Naive B cell (primary cell): ENCODE data around the gene GRAMD1B. TPM values are rescaled to one million over a fixed set of nuclear protein-coding genes. Genes with fewer than 3 reads are reported as not detected.
A peak's percentile ranks its signal among the peaks of the same experiment; 100 is the strongest.
"Not testable (repeated sequence)": the region's sequence is repeated elsewhere in the genome, so short reads cannot be mapped to it uniquely, and the experiment has no call there.

Source experiments
- ATAC-seq, 2 donors: fragments of 150-1000 bp; cut with Tn5 transposase; 2 replicates each; pipeline ENCODE4 v1.10.0; 2021; ENCODE audit warnings: low read depth in 2 of 2, mild to moderate bottlenecking in 2 of 2, moderate library complexity in 2 of 2
- DNase-seq: peaks from one replicate; pipeline ENCODE4 v3.0.0; 2022
- H3K27ac Mint-ChIP-seq, 6 donors: one replicate each; pipeline ENCODE4 v1.8.0; 2020 to 2022; ENCODE audit warnings: mild to moderate bottlenecking in 6 of 6, mixed read lengths in 6 of 6, moderate library complexity in 5 of 6, inconsistent platforms in 2 of 6
- H3K27me3 Mint-ChIP-seq, 3 donors: one replicate each; pipeline ENCODE4 v1.8.0; 2021 to 2022; ENCODE audit warnings: mixed read lengths in 3 of 3, mild to moderate bottlenecking in 1 of 3
- H3K36me3 Mint-ChIP-seq, 2 donors: one replicate each; pipeline ENCODE4 v1.8.0; 2020 to 2022; ENCODE audit warnings: mixed read lengths in 2 of 2, inconsistent platforms in 1 of 2, mild to moderate bottlenecking in 1 of 2
- H3K4me1 Mint-ChIP-seq, 3 donors: one replicate each; pipeline ENCODE4 v1.8.0; 2020 to 2022; ENCODE audit warnings: mixed read lengths in 3 of 3, inconsistent platforms in 1 of 3, mild to moderate bottlenecking in 1 of 3, moderate library complexity in 1 of 3
- H3K4me3 Mint-ChIP-seq, 8 donors: one replicate each; pipeline ENCODE4 v1.8.0; 2020 to 2022; ENCODE audit warnings: mild to moderate bottlenecking in 8 of 8, mixed read lengths in 8 of 8, moderate library complexity in 8 of 8, inconsistent platforms in 2 of 8
- H3K9me3 Mint-ChIP-seq, 7 donors: one replicate each; pipeline ENCODE4 v1.8.0; 2020 to 2022; ENCODE audit warnings: mixed read lengths in 7 of 7, mild to moderate bottlenecking in 5 of 7, inconsistent platforms in 2 of 7, moderate library complexity in 1 of 7
- polyA plus RNA-seq, 6 donors: library from polyadenylated mRNA; unstranded; fragments of 300-500 nt; fragmentation: Illumina TruSeq; gene quantifications; one replicate each; pipeline ENCODE4 v1.2.3, GENCODE V29; 2021; ENCODE audit warnings: low read depth in 6 of 6

GRAMD1B gene
- polyA plus RNA-seq, 6 donors from 2014 or later, result 0.84 TPM; not detected in 5

DNA sequence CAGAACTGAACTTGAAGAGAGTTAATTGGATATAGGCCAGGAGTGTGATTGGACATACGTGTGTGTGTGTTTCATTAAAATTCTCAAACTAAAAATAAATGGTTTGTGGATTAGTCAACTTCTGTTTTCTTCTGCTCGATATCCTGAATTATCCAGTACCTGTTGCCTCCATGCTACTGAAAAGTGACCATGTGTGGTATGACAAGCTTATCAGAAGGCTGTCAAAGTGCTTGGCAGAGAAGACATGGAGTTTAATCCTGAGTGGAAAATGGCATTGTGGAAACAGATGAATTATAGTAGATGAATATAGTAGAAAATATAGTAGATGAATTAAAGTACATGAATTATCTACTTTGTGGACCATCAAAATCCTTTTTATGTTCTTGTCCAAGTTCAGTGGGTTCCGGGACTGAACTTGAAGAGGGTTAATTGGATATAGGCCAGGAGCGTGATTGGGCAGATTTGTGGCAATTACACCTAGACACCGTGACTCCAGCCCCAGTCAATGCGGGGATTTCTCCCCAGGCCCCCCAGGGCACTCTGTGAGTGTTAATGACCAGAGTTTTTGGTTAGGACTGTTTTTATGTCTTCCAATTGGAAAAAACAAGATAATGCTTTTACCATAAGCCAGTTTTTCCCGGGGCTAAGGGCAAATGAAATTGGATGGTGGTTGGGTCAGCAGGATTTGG, 30.1 kb downstream of the GRAMD1B start:
- H3K9me3 Mint-ChIP-seq, result no peaks in the 10 kb centered on the region

DNA sequence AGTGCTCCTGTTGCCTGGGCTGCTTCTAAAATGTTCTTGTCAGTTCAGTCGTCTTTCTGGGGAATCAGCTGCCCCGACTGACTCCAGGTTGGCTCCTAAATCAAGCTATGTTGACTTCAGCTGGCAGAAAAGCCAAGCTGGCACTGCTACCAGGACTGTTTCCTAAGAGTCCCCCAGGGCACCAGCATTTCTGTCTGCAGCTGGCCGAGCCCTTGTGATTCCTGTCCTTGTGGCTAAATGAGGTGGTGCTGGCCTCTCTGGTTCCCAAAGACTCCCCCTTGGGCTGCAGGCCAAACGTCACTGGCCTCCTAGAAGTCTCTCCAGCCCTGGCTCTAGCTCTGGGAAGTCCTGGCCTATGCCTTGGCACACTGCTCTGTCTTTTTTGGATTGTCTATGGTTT, 31.1 kb downstream of the GRAMD1B start:
- Mint-ChIP-seq H3K4me1 (peaks cover 0 to 8% (median 7%) of the 10 kb centered on the region in 3 donors), H3K36me3 (no peaks in the 10 kb centered on the region), H3K9me3 (no peaks in the 10 kb centered on the region), H3K27ac (no peak overlapping the region), H3K27me3 (no peaks in the 10 kb centered on the region), H3K4me3 (no peak overlapping the region)
- ATAC-seq, result no peak
- DNase-seq, result no peak

More for the DNA sequence above, 30.1 kb downstream of the GRAMD1B start:
- H3K4me3 Mint-ChIP-seq, result no peak overlapping the region
- peaks cover 0 to 6% (median 0%) of the 10 kb centered on the region in 3 donors for H3K4me1 Mint-ChIP-seq
- H3K27me3 Mint-ChIP-seq, result no peaks in the 10 kb centered on the region
- H3K36me3 Mint-ChIP-seq, result no peaks in the 10 kb centered on the region
- H3K27ac Mint-ChIP-seq, result no peak overlapping the region
- ATAC-seq, result no peak
- no peak for DNase-seq

DNA sequence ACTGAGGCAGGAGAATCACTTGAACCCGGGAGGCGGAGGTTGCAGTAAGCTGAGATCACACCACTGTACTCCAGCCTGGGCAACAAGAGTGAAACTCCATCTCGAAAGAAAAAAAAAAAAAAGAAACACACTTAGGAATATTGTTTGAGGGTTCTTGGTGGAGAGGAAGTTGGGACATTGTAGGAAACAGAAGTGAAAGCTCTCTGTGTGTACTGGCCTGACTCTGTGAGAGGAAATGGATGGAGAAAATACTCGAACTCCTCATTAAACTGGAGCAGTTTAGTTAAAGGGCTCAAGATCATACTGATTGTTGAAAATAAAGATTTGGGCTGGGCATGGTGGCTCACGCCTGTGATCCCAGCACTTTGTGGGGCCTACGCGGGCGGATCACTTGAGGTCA, 35.6 kb downstream of the GRAMD1B start:
- not testable (repeated sequence) for ATAC-seq, DNase-seq, H3K4me1 Mint-ChIP-seq, H3K27me3 Mint-ChIP-seq, H3K4me3 Mint-ChIP-seq, H3K36me3 Mint-ChIP-seq, H3K9me3 Mint-ChIP-seq
- peak overlapping the region in 1 of 6 donors; percentile 27 for H3K27ac Mint-ChIP-seq

DNA sequence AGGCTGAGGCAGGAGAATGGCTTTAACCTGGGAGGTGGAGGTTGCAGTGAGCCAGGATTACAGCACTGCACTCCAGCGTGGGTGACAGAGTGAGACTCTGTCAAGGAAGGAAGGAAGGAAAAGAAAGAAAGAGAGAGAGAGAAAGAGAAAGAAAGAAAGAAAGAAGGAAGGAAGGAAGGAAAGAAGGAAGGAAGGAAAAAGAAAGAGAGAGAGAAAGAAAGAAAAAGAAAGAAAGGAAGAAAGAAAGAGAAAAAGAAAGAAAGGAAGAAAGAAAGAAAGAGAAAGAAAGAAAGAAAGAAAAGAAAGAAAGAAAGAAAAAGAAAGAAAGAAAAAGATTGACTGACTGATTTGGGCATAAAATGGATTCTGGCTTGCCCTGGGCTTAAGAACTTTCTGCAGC, 36.1 kb downstream of the GRAMD1B start:
- not testable (repeated sequence) for H3K9me3 Mint-ChIP-seq, DNase-seq, ATAC-seq, H3K4me3 Mint-ChIP-seq, H3K27me3 Mint-ChIP-seq, H3K4me1 Mint-ChIP-seq, H3K36me3 Mint-ChIP-seq
- peak overlapping the region in 3 of 6 donors; percentile 27 to 77 (median 63) for H3K27ac Mint-ChIP-seq

DNA sequence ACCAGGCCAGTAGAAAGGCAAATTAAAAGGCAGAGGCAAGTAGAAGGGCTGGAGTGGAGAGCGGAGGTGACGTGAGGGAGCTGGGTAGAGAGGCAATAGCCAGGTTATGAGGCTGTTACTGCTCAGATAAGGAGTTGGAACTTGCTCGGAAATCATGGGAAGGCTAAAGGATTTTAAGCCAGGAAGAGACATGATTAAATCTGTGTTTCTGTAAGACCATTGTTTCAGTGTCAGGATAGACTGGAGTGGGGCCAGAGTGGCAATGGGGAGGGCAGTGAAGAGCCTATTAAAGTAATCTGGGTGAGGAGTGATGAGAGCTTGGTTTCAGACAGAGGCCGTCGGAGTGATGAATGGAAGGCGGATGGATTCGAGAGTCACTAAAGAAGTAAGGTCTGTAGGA, 39.0 kb downstream of the GRAMD1B start:
- Mint-ChIP-seq H3K27ac (peak overlapping the region in 2 of 6 donors; percentile 7 to 52), H3K27me3 (no peaks in the 10 kb centered on the region), H3K9me3 (no peaks in the 10 kb centered on the region), H3K36me3 (no peaks in the 10 kb centered on the region), H3K4me1 (peaks cover 0 to 7% (median 5%) of the 10 kb centered on the region in 3 donors), H3K4me3 (no peak overlapping the region)
- ATAC-seq, result no peak
- DNase-seq, result no peak

DNA sequence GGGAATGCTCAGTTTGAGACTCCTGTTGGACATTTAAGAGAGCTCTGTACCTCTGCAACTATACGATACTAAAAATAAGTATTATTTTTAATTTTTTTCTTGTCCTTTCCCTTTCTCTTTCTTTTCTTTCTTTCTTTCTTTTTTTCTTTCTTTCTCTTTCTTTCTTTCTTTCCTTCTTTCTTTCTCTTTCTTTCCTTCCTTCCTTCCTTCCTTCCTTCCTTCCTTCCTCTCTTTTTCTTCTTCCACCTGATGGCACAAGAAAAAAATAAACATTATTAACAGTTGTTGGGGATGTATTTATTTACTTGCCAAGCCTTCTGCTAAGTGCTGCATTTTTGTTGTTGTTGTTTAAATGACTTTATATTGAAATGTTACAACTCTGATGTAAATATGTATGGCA, 39.5 kb downstream of the GRAMD1B start:
- DNase-seq (no peak), ATAC-seq (no peak)
- Mint-ChIP-seq H3K27me3 (no peaks in the 10 kb centered on the region), H3K27ac (no peak overlapping the region), H3K4me1 (peaks cover 0 to 7% (median 5%) of the 10 kb centered on the region in 3 donors), H3K36me3 (no peaks in the 10 kb centered on the region), H3K4me3 (no peak overlapping the region), H3K9me3 (no peaks in the 10 kb centered on the region)

DNA sequence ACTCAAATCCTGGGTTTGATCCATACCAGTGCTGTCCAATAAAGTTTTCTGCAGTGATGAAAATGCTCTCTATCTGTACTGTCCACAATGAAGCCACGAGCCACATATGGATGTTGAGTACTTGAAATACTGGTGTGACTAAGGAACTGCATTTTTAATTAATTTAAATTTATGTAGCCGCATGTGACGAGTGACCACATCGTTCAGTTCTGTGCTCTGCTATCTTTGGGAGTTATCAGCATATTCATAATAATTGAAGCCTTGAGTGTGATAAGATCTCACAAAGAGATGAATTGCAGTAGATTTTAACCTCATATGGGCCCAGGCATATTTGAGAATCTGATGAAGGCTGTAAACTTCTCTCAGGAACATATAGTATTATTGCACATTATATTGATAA, 40.8 kb downstream of the GRAMD1B start:
- no peak overlapping the region for H3K27ac Mint-ChIP-seq
- no peaks in the 10 kb centered on the region for H3K27me3 Mint-ChIP-seq
- peaks cover 0 to 5% (median 4%) of the 10 kb centered on the region in 3 donors for H3K4me1 Mint-ChIP-seq
- H3K4me3 Mint-ChIP-seq, result no peak overlapping the region
- no peak for DNase-seq
- no peak for ATAC-seq
- no peaks in the 10 kb centered on the region for H3K36me3 Mint-ChIP-seq
- no peaks in the 10 kb centered on the region for H3K9me3 Mint-ChIP-seq

DNA sequence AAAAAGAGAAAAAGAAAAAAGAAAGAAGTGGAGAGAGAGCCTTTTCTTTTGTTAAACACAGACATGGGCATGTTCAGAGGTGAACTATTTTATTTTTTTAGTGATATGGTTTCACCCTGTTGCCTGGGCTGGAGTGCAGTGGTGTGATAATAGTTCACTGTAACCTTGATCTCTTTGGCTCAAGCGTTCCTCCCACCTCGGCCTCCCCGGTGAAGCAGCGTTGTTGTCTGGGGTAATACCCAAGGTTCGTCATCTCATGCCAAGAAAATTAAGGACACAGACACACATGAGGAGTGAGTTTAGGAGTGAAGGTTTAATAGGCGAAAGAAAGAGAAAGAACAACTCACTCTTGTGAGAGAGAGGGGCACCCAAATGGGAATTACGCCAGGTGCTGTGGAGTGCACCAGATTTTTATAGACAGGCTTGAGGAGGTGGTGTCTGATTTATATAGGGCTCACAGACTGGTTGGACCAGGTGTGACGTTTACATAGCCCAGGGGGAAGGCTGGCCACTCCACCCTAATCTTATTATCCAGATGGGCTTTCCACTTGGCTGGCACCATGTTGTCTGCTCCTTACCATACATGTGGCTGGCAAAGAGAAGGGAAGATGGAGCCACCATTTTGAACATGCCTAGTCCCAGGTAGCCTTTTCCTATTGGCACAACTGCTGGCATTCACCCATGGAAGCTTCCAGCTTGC, 42.3 kb downstream of the GRAMD1B start:
- no peak for ATAC-seq
- Mint-ChIP-seq H3K36me3 (no peaks in the 10 kb centered on the region), H3K9me3 (no peaks in the 10 kb centered on the region), H3K27ac (peak overlapping the region in 1 of 6 donors; percentile 57), H3K4me3 (no peak overlapping the region), H3K27me3 (no peaks in the 10 kb centered on the region), H3K4me1 (no peaks in the 10 kb centered on the region)
- no peak for DNase-seq

DNA sequence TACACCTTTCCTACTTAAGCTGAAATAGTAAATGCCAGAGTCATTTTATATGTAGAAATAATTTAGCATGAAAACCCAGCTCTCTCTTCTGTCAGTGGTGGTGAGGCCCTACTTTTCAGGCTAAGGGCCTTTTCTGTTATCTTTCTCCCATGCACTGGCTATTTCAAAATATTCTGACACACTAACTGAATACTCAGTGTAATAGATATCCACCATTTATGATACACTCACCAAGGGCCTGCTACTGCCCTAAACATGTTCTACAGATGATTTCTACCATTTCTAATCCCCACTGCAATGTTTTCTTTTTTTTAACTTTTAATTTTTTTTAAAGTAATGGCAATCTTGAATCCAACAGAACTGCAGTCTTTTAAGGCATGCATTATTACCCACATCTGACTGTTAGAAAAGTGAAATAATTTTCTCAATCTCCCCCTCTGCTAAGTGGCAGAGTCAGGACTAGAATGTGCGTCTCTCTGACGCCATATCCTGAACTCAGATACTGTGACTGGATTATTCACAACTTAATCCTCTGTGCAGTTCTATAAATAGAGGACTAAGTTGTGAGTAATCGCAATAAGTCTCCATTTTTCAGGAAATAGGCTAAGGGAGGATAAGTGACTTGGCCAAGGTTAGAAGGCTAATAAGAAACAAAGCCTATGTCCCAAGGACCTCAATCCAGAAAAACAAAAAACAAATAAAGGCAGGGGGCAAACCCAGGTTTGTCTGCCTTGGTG, 44.0 kb downstream of the GRAMD1B start:
- DNase-seq (no peak), ATAC-seq (no peak)
- no peaks in the 10 kb centered on the region for H3K9me3 Mint-ChIP-seq
- H3K4me3 Mint-ChIP-seq, result no peak overlapping the region
- no peaks in the 10 kb centered on the region for H3K36me3 Mint-ChIP-seq
- peaks cover 4 to 8% (median 5%) of the 10 kb centered on the region in 3 donors for H3K4me1 Mint-ChIP-seq
- H3K27me3 Mint-ChIP-seq, result peaks cover 0 to 12% (median 0%) of the 10 kb centered on the region in 3 donors
- H3K27ac Mint-ChIP-seq, result no peak overlapping the region

DNA sequence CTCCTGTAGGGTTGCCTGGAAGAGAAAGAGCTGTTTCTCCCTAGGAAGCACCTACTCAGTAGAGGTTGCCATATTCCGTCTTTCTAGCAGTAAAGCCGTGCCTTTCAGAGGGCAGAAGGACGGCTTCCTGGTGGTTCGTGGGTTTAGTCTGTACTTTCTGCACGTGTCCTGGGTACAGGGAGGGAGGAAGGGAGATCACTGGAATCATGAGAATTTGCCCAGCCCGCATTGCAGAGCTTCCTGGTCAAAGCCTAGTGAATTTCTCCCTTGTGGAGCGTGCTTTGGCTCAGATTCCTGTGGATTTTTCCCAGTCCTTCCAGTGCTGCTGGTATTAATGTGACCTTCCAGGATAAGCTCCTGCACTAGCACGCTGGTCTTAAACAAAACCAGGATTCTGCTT, 44.9 kb downstream of the GRAMD1B start:
- ATAC-seq (no peak), DNase-seq (no peak)
- peaks cover 0 to 14% (median 0%) of the 10 kb centered on the region in 3 donors for H3K27me3 Mint-ChIP-seq
- no peak overlapping the region for H3K4me3 Mint-ChIP-seq
- H3K4me1 Mint-ChIP-seq, result peaks cover 4 to 8% (median 5%) of the 10 kb centered on the region in 3 donors
- no peaks in the 10 kb centered on the region for H3K9me3 Mint-ChIP-seq
- H3K36me3 Mint-ChIP-seq, result no peaks in the 10 kb centered on the region
- H3K27ac Mint-ChIP-seq, result no peak overlapping the region

DNA sequence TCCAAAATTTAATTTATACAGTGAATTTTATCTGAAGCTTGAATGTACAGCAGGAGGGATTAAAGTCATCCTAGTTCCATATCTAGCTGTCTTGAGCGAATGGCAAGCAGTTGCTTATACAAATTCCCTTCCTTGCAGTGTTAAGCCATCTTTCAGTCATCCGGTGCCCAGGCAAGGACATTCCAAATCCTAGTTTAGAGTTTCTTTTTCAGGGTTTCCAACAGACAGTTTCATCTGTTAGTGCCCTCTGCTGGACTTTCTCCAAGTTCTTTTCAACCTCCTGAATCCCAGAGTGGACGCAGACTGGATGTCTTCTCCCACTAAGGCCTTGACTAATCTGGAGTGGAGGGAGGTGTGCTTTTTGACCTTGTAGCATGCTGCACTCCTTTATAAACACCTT, 45.4 kb downstream of the GRAMD1B start:
- Mint-ChIP-seq H3K9me3 (no peaks in the 10 kb centered on the region), H3K27me3 (peaks cover 0 to 14% (median 0%) of the 10 kb centered on the region in 3 donors), H3K4me1 (peaks cover 4 to 10% (median 8%) of the 10 kb centered on the region in 3 donors), H3K27ac (no peak overlapping the region), H3K4me3 (no peak overlapping the region), H3K36me3 (no peaks in the 10 kb centered on the region)
- DNase-seq, result no peak
- no peak for ATAC-seq

DNA sequence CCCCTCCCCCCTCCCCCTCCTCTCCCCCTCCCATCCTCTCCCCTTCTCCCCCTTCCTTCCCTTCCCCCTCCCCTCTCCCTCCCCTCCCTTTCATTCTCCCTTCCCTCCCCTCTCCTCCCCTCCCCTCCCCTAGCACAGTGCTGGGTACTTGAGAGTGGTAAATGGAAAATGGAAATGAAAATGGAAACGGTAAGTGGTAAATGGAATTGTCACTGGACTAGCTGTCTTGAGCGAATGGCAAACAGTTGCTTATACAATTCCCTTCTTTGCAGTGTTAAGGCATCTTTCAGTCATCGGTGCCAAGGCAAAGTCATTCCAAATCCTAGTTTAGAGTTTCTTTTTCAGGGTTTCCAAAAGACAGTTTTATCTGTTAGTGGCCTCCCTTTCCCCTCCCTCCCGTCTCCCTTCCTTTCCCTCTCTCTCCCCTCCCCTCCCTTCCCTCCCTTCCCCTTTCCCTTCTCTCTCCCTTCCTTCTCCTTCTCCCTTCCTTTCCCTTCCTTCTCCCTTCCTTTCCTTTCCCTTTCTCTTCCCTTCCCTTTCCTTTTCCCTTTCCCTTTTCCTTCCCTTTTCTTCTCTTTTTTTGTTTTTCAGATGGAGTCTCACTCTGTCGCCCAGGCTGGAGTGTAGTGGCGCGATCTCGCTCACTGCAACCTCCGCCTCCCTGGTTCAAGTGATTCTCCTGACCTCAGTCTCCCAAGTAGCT, 47.3 kb downstream of the GRAMD1B start:
- ATAC-seq, result no peak
- Mint-ChIP-seq H3K4me1 (peaks cover 4 to 25% (median 8%) of the 10 kb centered on the region in 3 donors), H3K4me3 (no peak overlapping the region), H3K9me3 (no peaks in the 10 kb centered on the region), H3K27me3 (peaks cover 0 to 14% (median 0%) of the 10 kb centered on the region in 3 donors), H3K36me3 (no peaks in the 10 kb centered on the region), H3K27ac (peak overlapping the region in 1 of 6 donors; percentile 67)
- no peak for DNase-seq

DNA sequence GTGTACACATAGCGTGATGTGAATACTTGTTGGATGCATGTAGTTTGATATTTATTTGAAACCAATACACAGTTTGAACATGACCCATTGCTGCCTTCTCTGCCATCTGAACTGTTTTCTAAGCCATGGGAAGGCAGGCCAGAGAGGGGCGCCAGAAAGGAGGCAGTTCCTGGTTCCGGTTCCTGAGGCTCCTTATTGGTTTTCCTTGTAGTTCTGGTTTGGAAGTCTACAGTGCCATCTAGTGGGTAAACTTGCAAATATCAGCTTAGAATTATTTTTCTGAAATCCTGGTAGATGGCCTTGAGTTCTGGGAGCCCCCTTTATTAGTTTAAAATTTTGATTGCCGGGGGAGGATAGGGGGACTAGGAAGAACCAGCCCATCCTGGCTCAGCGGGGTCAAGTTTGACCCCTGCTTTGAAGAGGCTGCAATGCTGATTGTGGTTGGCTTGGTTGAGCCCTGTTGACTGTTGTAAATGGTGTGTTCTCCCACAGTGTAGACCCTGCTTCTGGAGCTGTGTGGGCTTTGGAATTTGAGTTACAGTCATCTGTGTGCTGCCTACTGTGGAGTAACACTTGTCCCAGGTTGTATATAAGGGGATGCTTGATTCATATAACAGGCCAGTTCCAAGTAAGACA, 48.4 kb downstream of the GRAMD1B start:
- Mint-ChIP-seq H3K4me1 (peaks cover 8 to 32% (median 14%) of the 10 kb centered on the region in 3 donors), H3K27me3 (peaks cover 0 to 14% (median 0%) of the 10 kb centered on the region in 3 donors), H3K9me3 (no peaks in the 10 kb centered on the region), H3K4me3 (peak overlapping the region in 2 of 8 donors; percentile 17 to 51), H3K27ac (no peak overlapping the region), H3K36me3 (no peaks in the 10 kb centered on the region)
- DNase-seq, result peak; percentile 33
- no peak for ATAC-seq
